Left lung (tissue), 10 donors: ENCODE results near the gene SORBS1. TPM values are rescaled to one million over a fixed set of nuclear protein-coding genes. Genes with fewer than 3 reads are reported as not detected.

ENCODE experiments used
- ATAC-seq: fragments of 200-7000 bp; cut with Tn5 transposase; one replicate; pipeline ENCODE4 v1.9.1; 2020; ENCODE audit warnings: moderate library complexity
- DNase-seq, 4 donors: peaks; one replicate each; pipeline ENCODE4 v3.0.0-alpha.2; 2013 to 2020
- H3K27ac ChIP-seq, 2 donors: fragments of 200-600 bp; sonication (generic) in 1 of 2; one replicate each; pipeline versions ENCODE4 v1.5.0 to v1.8.0; 2020 to 2021
- H3K27me3 ChIP-seq, 2 donors: fragments of 200-600 bp; sonication (generic) in 1 of 2; one replicate each; pipeline versions ENCODE4 v1.5.0 to v1.8.0; 2020 to 2021
- H3K36me3 ChIP-seq, 2 donors: fragments of 200-600 bp; sonication (generic) in 1 of 2; one replicate each; pipeline versions ENCODE4 v1.5.0 to v1.8.0; 2020 to 2021
- H3K4me1 ChIP-seq, 2 donors: fragments of 200-600 bp; one replicate each; pipeline ENCODE4 v1.8.0; 2021
- H3K4me3 ChIP-seq, 2 donors: fragments of 200-600 bp; sonication (generic) in 1 of 2; one replicate each; pipeline versions ENCODE4 v1.5.0 to v1.8.0; 2020 to 2021; ENCODE audit warnings: mild to moderate bottlenecking in 1 of 2
- H3K9me3 ChIP-seq, 2 donors: fragments of 200-600 bp; sonication (generic) in 1 of 2; one replicate each; pipeline versions ENCODE4 v1.5.0 to v1.8.0; 2020 to 2021
- intact Hi-C, 2 donors: fragments of 100-400 bp; cut with DNase I; formaldehyde crosslinking; loops; one replicate each; pipeline versions ENCODE4 v1.11.2 to v1.14.2; 2022
- polyA plus RNA-seq, 6 donors: library from polyadenylated mRNA; unstranded; fragments of 120-200 nt; gene quantifications; one replicate each; pipeline ENCODE4 v1.2.1, GENCODE V29; 2013; ENCODE audit not compliant: insufficient read length in 6 of 6
- total RNA-seq, 2 donors: library from RNA; stranded (reverse); fragmentation: NEBNext Ultra II Directional; extraction: Animal tissue kit (Norgen Biotek cat#: 25700); gene quantifications; one replicate each; pipeline ENCODE4 v1.2.1, GENCODE V29; 2021
- TF ChIP-seq, protein P1 (sequence below), 2 donors: fragments of 200-600 bp; sonication (generic) in 1 of 2; IDR thresholded peaks; one replicate each; pipeline versions ENCODE4 v1.5.0 to v1.8.0; 2021; ENCODE audit warnings: antibody characterized with exemption in 2 of 2
- donor health status: DM: no; HTN: yes; CAD: no.
- donor health status: DM: no; HTN: no; CAD: no.

The SORBS1 gene
- total and polyA plus RNA-seq, 8 donors, result 23.3 to 52.7 (median 36.4) TPM

- intact Hi-C loops, result no loop called here
- H3K27ac ChIP-seq, result no peak overlapping the region
- TF ChIP-seq, protein P1, sequence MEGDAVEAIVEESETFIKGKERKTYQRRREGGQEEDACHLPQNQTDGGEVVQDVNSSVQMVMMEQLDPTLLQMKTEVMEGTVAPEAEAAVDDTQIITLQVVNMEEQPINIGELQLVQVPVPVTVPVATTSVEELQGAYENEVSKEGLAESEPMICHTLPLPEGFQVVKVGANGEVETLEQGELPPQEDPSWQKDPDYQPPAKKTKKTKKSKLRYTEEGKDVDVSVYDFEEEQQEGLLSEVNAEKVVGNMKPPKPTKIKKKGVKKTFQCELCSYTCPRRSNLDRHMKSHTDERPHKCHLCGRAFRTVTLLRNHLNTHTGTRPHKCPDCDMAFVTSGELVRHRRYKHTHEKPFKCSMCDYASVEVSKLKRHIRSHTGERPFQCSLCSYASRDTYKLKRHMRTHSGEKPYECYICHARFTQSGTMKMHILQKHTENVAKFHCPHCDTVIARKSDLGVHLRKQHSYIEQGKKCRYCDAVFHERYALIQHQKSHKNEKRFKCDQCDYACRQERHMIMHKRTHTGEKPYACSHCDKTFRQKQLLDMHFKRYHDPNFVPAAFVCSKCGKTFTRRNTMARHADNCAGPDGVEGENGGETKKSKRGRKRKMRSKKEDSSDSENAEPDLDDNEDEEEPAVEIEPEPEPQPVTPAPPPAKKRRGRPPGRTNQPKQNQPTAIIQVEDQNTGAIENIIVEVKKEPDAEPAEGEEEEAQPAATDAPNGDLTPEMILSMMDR (IDR thresholded peaks at IDR 0.05), result no peak
- no peaks in the 10 kb centered on the region for H3K36me3 ChIP-seq
- ATAC-seq (no peak), DNase-seq (no peak)
- H3K27me3 ChIP-seq, result no peaks in the 10 kb centered on the region
- H3K4me1 ChIP-seq, result peaks cover 8 to 18% of the 10 kb centered on the region in 2 donors
- H3K4me3 ChIP-seq, result no peak overlapping the region
- no peaks in the 10 kb centered on the region for H3K9me3 ChIP-seq
Observed at GRCh38 chr10:95451150-95451549, 110.0 kb downstream of the SORBS1 start.

GRCh38 chr10:95450188-95450587 is 111.0 kb downstream of the SORBS1 start:
- DNase-seq, result no peak
- no peak for ATAC-seq
- H3K27ac ChIP-seq, result no peak overlapping the region
- TF ChIP-seq, protein P1 (IDR thresholded peaks at IDR 0.05), result no peak
- no peaks in the 10 kb centered on the region for H3K36me3 ChIP-seq
- intact Hi-C loops, result no loop called here
- H3K27me3 ChIP-seq, result no peaks in the 10 kb centered on the region
- no peaks in the 10 kb centered on the region for H3K9me3 ChIP-seq
- H3K4me3 ChIP-seq, result no peak overlapping the region
- peaks cover 9 to 28% of the 10 kb centered on the region in 2 donors for H3K4me1 ChIP-seq

- Histone ChIP-seq H3K9me3 (no peaks in the 10 kb centered on the region), H3K4me3 (no peak overlapping the region), H3K27ac (peak overlapping the region; percentile 3 to 88), H3K36me3 (no peaks in the 10 kb centered on the region), H3K27me3 (no peaks in the 10 kb centered on the region), H3K4me1 (peaks cover 15 to 31% of the 10 kb centered on the region in 2 donors)
- TF ChIP-seq, protein P1 (IDR thresholded peaks at IDR 0.05), result no peak
- DNase-seq (peak in 2 of 4 donors; percentile 85 to 89), ATAC-seq (no peak)
- intact Hi-C loops, result no loop called here
Observed at GRCh38 chr10:95447685-95448084, 113.5 kb downstream of the SORBS1 start.

DNA sequence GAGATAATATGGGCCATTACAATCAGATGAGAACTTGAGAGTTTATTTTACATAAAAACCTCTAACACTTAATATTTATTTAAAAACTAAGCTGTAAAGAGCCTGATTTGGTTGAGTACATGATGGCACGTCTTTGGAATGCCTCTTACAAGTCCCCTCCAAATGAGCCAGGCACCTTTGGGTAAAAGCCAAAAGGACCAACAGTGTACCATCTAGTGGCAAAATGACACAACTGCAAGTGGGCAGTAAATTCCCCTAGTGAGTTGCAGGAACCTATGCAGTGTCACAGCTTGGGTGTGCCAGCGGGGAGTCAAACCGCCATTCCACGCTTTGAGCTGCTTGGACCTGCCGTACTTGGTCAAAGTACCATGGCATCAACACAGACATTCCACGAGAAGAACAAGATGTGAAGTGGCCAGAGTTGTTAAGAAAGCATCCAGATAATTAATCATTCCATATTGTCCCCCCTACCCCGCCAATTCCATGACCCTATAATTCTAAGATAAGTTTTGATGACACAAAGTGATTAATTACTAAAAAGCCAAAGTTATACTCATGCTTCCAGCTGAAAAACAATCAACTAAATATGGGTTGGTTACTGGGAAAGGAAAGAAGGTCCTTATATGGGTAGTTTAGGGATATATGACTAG is 115.2 kb downstream of the SORBS1 start:
- Histone ChIP-seq H3K27me3 (no peaks in the 10 kb centered on the region), H3K4me1 (peaks cover 15 to 31% of the 10 kb centered on the region in 2 donors), H3K27ac (peak overlapping the region; percentile 47 to 88), H3K36me3 (no peaks in the 10 kb centered on the region), H3K9me3 (no peaks in the 10 kb centered on the region), H3K4me3 (no peak overlapping the region)
- ATAC-seq, result peak; percentile 91
- TF ChIP-seq, protein P1 (IDR thresholded peaks at IDR 0.05), result peak; percentile 69
- DNase-seq, result peak in 3 of 4 donors; percentile 36 to 73 (median 49)
- intact Hi-C loops, result no loop called here

DNA sequence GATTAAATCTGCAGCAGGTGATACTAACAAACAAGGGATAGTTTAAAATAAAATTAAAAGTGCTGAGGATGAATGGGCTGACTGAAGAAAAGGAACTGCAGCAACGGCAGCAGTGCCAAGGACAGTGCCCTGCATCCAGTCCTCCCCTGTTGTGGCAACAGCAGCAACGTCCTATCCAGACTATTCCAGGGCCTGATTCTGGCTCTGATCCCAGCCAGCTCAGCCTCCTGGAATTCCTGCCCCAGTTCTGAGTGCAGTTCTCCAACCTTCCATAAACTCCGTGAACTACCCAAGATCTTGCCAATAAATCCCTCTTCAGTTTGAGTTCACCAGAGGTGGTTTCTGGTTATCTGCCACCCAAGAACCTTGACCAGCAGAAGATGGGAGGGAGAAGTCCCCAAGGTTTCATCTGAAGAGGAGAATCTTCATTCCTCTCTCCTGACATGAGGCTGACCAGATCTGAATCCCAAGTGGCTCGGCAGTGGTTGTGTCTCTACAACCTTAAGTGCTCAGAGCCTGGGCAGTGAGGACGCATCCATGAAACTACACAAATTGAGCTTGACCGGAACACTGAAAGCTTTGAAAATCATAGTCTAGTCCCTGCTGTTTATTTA is 115.8 kb downstream of the SORBS1 start:
- no peaks in the 10 kb centered on the region for H3K9me3 ChIP-seq
- peak overlapping the region; percentile 47 to 88 for H3K27ac ChIP-seq
- intact Hi-C loops, result no loop called here
- no peak overlapping the region for H3K4me3 ChIP-seq
- peak; percentile 88 for ATAC-seq
- DNase-seq, result peak in 2 of 4 donors; percentile 49 to 79
- H3K27me3 ChIP-seq, result no peaks in the 10 kb centered on the region
- no peaks in the 10 kb centered on the region for H3K36me3 ChIP-seq
- TF ChIP-seq, protein P1 (IDR thresholded peaks at IDR 0.05), result no peak
- peaks cover 15 to 31% of the 10 kb centered on the region in 2 donors for H3K4me1 ChIP-seq
